OCI-LY1 (cell line): ENCODE measurements around the gene TTLL11.

ENCODE experiments used
- H2AFZ ChIP-seq: fragments of 200-600 bp; sonication (generic), shearing (Covaris generic); 2 replicates; pipeline ENCODE4 v1.6.0; 2014; ENCODE audit warnings: antibody characterized with exemption, mild to moderate bottlenecking, low read length
- H3F3A ChIP-seq: fragments of 200-600 bp; sonication (generic), shearing (Covaris generic); 2 replicates; pipeline ENCODE4 v1.6.0; 2014; ENCODE audit warnings: mild to moderate bottlenecking, antibody characterized with exemption, low read length, moderate library complexity; ENCODE audit not compliant: insufficient read depth
- H3K27ac ChIP-seq: fragments of 200-600 bp; sonication (generic); 2 replicates; pipeline ENCODE4 v1.5.1; 2014; ENCODE audit warnings: low read length, mixed run types, mild to moderate bottlenecking, low read depth; ENCODE audit not compliant: poor library complexity, severe bottlenecking
- H3K27me3 ChIP-seq: fragments of 200-600 bp; sonication (generic); 2 replicates; pipeline ENCODE4 v1.6.0; 2014; ENCODE audit warnings: antibody characterized with exemption, mild to moderate bottlenecking, low read length, moderate library complexity; ENCODE audit not compliant: insufficient read depth
- H3K36me3 ChIP-seq: fragments of 200-600 bp; sonication (generic); 2 replicates; pipeline ENCODE4 v1.6.1; 2014; ENCODE audit warnings: mild to moderate bottlenecking, antibody characterized with exemption, low read length, moderate library complexity, mixed read lengths; ENCODE audit not compliant: insufficient read depth
- H3K4me1 ChIP-seq: fragments of 200-600 bp; sonication (generic); 2 replicates; pipeline ENCODE4 v1.5.1; 2014; ENCODE audit warnings: mild to moderate bottlenecking, low read length, moderate library complexity; ENCODE audit not compliant: insufficient read depth, severe bottlenecking
- H3K4me2 ChIP-seq: fragments of 200-600 bp; sonication (generic), shearing (Covaris generic); 2 replicates; pipeline ENCODE4 v1.6.1; 2014; ENCODE audit warnings: low read length
- H3K4me3 ChIP-seq: fragments of 200-600 bp; sonication (generic); 2 replicates; pipeline ENCODE4 v1.5.1; 2014; ENCODE audit warnings: low read length, low read depth, mild to moderate bottlenecking, mixed read lengths; ENCODE audit not compliant: poor library complexity, severe bottlenecking
- H3K79me2 ChIP-seq: fragments of 200-600 bp; shearing (Covaris generic); 2 replicates; pipeline ENCODE4 v1.6.1; 2016; ENCODE audit warnings: mixed run types, low read length, mixed read lengths; ENCODE audit not compliant: insufficient read depth
- H3K9ac ChIP-seq: fragments of 200-600 bp; sonication (generic), shearing (Covaris generic); 2 replicates; pipeline ENCODE4 v1.6.1; 2014; ENCODE audit warnings: mild to moderate bottlenecking, low read length, mixed read lengths
- H3K9me2 ChIP-seq: fragments of 200-600 bp; sonication (generic), shearing (Covaris generic); 2 replicates; pipeline ENCODE4 v1.6.1; 2014; ENCODE audit warnings: low read depth, mild to moderate bottlenecking, low read length, mixed read lengths
- H3K9me3 ChIP-seq: fragments of 200-600 bp; shearing (Covaris generic); 2 replicates; pipeline ENCODE4 v1.6.1; 2014; ENCODE audit warnings: low read length, mixed read lengths
- H4K20me1 ChIP-seq: fragments of 200-600 bp; sonication (generic), shearing (Covaris generic); 2 replicates; pipeline ENCODE4 v1.6.0; 2016; ENCODE audit warnings: mild to moderate bottlenecking, low read length; ENCODE audit not compliant: insufficient read depth
- CTCF ChIP-seq: fragments of 200-600 bp; sonication (generic), shearing (Covaris generic); IDR thresholded peaks from 2 replicates; pipeline ENCODE4 v1.5.1; 2017; ENCODE audit warnings: mild to moderate bottlenecking, antibody characterized with exemption, low read length, moderate library complexity, mixed read lengths
- EZH2 ChIP-seq: fragments of 200-600 bp; sonication (generic), shearing (Covaris generic); IDR thresholded peaks from 2 replicates; pipeline ENCODE4 v1.8.0; 2017; ENCODE audit warnings: borderline replicate concordance, mixed run types, mild to moderate bottlenecking, antibody characterized with exemption, low read length, moderate library complexity, mixed read lengths

Gene TTLL11

GRCh38 chr9:121930956-121931355, 162.2 kb downstream of the TTLL11 start:
- 0 out of 2 replicates have a peak overlapping the region, but pooled peaks have one; percentile 39 for H2AFZ ChIP-seq

DNA sequence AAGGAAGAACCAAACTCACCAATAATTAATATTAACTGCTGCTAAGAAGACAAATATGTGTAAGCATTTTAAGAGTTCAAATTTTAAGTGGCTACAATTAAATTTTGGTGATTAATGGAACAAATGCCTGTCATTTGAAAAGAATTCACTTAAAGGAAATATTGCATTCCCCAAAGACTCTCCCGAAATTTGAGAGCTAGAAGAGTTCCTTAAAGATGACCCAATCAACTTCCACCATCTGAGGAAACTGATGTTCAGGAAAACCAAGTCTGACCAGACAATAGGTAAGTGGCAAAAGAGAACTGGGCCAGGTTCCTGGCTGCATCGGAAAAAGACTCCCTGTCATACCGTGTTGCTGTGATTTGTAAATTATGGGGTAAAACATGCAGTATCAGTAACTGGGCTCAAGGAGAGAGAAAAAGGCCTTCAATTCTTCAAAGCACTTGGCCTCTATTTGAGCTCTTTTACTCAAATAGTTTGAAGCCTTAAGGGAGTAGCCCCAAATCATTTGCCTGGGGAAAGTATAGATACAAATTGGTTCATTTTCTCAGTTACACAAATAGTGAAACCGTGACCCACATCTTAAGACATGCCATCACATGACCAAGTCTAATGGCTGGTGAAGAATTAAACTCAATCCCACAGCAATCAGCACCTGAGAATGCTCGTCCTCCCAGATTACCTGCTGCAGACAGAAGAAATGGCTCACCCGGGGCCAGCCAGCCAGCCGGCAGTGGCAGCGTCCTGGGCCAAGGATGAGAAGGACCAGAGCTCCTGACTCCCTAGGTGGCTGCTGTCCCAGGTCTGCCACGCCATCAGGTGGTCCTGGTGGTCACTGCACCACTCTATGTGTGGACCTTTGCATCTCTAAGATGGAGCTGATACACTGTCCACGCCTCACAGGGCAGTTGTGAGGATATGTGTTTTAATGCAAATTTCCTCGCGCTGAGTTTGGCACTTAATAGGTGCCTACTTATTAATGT, 162.9 kb downstream of the TTLL11 start:
- Histone ChIP-seq H4K20me1 (no peaks in the 10 kb centered on the region), H3K36me3 (no peaks in the 10 kb centered on the region), H2AFZ (0 out of 2 replicates have a peak overlapping the region, but pooled peaks have one; percentile 39), H3K9me3 (no peaks in the 10 kb centered on the region), H3K4me3 (no peak overlapping the region), H3K27ac (peak overlapping the region; percentile 77), H3K4me2 (peak overlapping the region; percentile 12; the same call in 1 of the 2 replicates), H3K4me1 (peaks cover 59% of the 10 kb centered on the region), H3K27me3 (no peaks in the 10 kb centered on the region), H3F3A (no peaks in the 10 kb centered on the region; the same call in 1 of the 2 replicates), H3K9ac (no peak overlapping the region; the same call in 1 of the 2 replicates), H3K79me2 (no peaks in the 10 kb centered on the region), H3K9me2 (no peaks in the 10 kb centered on the region)
- TF ChIP-seq CTCF (peak; percentile 68), EZH2 (no peak)

More at GRCh38 chr9:121930956-121931355, 162.2 kb downstream of the TTLL11 start:
- no peak overlapping the region for H3K4me3 ChIP-seq
- TF ChIP-seq EZH2 (no peak), CTCF (no peak)
- peak overlapping the region; percentile 2; the same call in 1 of the 2 replicates for H3K4me2 ChIP-seq
- H3K4me1 ChIP-seq: peaks cover 58% of the 10 kb centered on the region
- no peaks in the 10 kb centered on the region for H3K27me3 ChIP-seq
- peak overlapping the region; percentile 12; the same call in 1 of the 2 replicates for H3K9ac ChIP-seq
- no peaks in the 10 kb centered on the region for H3K36me3 ChIP-seq
- H3K79me2 ChIP-seq: no peaks in the 10 kb centered on the region
- no peaks in the 10 kb centered on the region; the same call in 1 of the 2 replicates for H3F3A ChIP-seq
- H4K20me1 ChIP-seq: no peaks in the 10 kb centered on the region
- no peaks in the 10 kb centered on the region for H3K9me2 ChIP-seq
- H3K27ac ChIP-seq: peak overlapping the region; percentile 77
- no peaks in the 10 kb centered on the region for H3K9me3 ChIP-seq

- Histone ChIP-seq H3K4me2 (no peak overlapping the region), H3K36me3 (no peaks in the 10 kb centered on the region), H3K27me3 (no peaks in the 10 kb centered on the region), H3K9me3 (no peaks in the 10 kb centered on the region), H3K9me2 (no peaks in the 10 kb centered on the region), H2AFZ (no peak overlapping the region), H3K9ac (peak overlapping the region; percentile 12; the same call in 1 of the 2 replicates), H3F3A (no peaks in the 10 kb centered on the region; the same call in 1 of the 2 replicates), H3K4me3 (no peak overlapping the region), H3K79me2 (no peaks in the 10 kb centered on the region), H3K27ac (peak overlapping the region; percentile 74), H4K20me1 (no peaks in the 10 kb centered on the region), H3K4me1 (peaks cover 83% of the 10 kb centered on the region)
- TF ChIP-seq CTCF: no peak
- TF ChIP-seq EZH2: no peak
Measured at GRCh38 chr9:121927636-121928035, 165.5 kb downstream of the TTLL11 start.
